GM18870 (cell line): ENCODE measurements around the gene PHF11.
"Not testable (repeated sequence)": the region's sequence is repeated elsewhere in the genome, so short reads cannot be mapped to it uniquely, and the experiment has no call there.

Experiments
- ATAC-seq: cut with Tn5 transposase; IDR thresholded peaks from one replicate; pipeline ENCODE4 v1.9.1; 2021; ENCODE audit warnings: moderate library complexity; ENCODE audit not compliant: unreplicated experiment

Gene PHF11

GRCh38 chr13:49543656-49544055 is 47.9 kb downstream of the PHF11 start:
- no peak for ATAC-seq

- no peak for ATAC-seq
Measured at GRCh38 chr13:49545661-49546060, 49.9 kb downstream of the PHF11 start.

- ATAC-seq, result no peak
Measured at GRCh38 chr13:49546561-49546960, 50.8 kb downstream of the PHF11 start.

DNA sequence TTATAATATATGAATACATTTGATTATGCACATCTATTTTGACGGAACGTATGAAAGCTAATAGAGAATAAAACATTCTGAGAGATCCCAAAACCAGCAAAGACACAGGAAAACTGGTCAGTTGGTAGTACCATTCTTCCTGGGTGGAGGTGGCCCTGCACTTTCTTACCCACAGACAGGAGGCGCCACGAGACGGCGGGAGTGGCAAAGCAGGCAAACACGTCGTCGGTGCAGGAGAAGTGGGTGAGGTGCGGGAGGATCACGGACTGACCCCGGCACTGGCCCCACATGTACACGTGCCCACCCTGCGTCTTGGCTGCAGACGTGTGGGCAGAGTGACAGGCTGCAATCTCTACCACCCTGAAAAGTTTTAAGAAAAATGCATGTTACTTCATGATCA is 53.5 kb downstream of the PHF11 start:
- no peak for ATAC-seq

GRCh38 chr13:49550942-49551644 is 55.3 kb downstream of the PHF11 start:
- no peak for ATAC-seq

DNA sequence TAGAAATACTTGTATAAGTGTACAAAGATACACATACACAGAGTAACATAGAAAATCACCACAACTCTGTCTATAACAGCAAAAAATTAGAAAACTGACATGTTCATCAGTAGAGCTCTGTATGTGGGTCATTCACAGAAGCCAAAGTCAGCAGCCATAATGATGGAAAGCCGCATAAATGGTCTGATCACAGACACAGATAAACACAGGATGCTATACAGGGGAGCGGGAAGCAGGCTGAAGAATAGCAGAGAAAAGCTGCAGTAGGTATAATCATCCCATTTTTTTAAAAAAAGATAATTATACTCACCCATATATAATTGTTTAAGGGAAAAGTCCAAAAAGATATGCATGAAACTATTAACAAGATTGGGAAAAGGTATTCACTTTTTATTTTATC is 58.1 kb downstream of the PHF11 start:
- ATAC-seq, result no peak

DNA sequence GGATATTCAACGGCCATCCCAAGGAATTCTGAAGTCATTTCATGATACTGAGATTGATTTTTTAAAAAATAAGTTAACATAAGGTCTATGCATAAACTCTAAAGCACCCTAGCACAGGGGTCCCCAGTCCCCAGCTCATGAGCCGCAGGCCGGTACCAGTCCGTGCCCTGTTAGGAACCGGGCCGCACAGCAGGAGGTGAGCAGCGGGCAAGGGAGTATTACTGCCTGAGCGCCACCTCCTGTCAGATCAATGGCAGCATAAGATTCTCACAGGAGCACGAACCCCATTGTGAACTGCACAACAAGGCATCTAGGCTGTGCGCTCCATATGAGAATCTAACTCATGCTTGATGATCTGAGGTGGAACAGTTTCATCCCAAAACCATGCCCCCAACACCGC is 58.6 kb downstream of the PHF11 start:
- ATAC-seq, result no peak

- no peak for ATAC-seq
Measured at GRCh38 chr13:49559006-49559405, 63.3 kb downstream of the PHF11 start.

GRCh38 chr13:49560270-49561061 is 64.7 kb downstream of the PHF11 start:
- ATAC-seq, result no peak

DNA sequence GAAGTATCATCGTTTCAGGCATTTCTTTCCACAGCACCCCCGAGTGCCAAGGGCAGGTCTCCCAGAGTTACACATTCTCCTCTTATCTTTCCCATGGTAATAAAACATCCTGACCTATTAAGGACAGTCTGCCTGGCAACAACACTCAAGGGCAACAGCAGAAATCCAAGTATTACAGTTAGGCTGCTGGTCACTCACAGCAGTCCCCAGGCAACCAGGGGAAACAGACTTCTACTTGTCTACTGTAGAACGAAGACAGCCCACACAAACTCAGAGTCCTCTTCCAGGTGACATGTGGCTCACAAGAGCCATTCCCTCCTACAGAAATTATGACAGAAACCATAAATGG is 65.3 kb downstream of the PHF11 start:
- ATAC-seq, result no peak

- ATAC-seq, result no peak
Measured at GRCh38 chr13:49563516-49563915, 67.8 kb downstream of the PHF11 start.

DNA sequence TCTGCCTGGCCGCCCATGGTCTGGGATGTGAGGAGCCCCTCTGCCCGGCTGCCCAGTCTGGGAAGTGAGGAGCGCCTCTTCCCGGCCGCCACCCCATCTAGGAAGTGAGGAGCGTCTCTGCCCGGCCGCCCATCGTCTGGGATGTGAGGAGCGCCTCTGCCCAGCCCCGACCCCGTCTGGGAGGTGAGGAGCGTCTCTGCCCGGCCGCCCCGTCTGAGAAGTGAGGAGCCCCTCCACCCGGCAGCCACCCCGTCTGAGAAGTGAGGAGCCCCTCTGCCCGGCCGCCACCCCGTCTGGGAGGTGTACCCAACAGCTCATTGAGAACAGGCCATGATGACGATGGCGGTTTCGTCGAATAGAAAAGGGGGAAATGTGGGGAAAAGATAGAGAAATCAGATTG is 69.7 kb downstream of the PHF11 start:
- ATAC-seq, result not testable (repeated sequence)

GRCh38 chr13:49566461-49566860 is 70.7 kb downstream of the PHF11 start:
- no peak for ATAC-seq

GRCh38 chr13:49567491-49567890 is 71.7 kb downstream of the PHF11 start:
- no peak for ATAC-seq

GRCh38 chr13:49569993-49570689 is 74.4 kb downstream of the PHF11 start:
- no peak for ATAC-seq

DNA sequence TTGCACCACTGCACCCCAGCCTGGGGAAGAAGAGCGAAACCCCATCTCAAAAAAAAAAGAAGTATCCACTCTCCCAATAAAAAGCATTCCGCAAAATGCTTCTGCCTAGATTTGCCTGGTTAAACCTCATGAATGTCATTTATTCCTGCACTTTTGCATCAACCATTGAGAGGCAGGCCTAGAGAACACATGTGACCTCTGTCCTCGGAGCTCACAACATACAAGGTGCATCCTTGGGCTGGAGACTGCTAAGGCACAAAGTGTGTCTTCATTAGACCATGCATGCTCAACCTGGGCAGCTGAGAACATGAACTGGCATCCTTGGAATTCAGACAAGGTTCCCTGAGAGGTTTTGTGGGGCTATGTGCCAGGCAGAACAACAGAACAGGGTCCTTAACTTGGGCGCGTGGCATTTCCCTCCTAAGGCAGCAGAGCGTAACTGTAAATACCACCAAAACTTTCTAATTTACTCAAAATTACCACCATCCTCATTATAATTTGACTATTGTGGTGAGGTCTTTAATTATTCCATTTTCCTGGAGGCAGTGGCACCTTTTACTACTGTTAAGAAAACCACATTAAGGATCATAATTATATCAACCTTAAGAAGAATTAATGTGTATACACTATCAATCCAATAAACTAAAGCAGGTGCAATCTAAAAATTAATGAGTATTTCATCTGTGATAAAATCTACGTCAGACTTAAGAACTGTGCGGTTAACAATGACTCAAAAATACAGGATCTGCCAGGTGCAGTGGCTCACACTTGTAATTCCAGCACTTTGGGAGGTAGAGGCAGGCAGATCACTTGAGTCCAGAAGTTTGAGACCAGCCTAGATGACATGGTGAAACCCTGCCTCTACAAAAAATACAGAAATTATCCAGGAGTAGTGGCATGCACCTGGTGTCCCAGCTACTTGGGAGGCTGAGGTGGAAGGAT is 75.8 kb downstream of the PHF11 start:
- ATAC-seq, result no peak
